GM18867 (cell line): ENCODE data around the gene DDX49.
"Not testable (repeated sequence)": the region's sequence is repeated elsewhere in the genome, so short reads cannot be mapped to it uniquely, and the experiment has no call there.

Source experiments
- ATAC-seq: cut with Tn5 transposase; IDR thresholded peaks from one replicate; pipeline ENCODE4 v1.9.1; 2021; ENCODE audit warnings: mild to moderate bottlenecking, moderate library complexity; ENCODE audit not compliant: unreplicated experiment

The DDX49 gene

DNA sequence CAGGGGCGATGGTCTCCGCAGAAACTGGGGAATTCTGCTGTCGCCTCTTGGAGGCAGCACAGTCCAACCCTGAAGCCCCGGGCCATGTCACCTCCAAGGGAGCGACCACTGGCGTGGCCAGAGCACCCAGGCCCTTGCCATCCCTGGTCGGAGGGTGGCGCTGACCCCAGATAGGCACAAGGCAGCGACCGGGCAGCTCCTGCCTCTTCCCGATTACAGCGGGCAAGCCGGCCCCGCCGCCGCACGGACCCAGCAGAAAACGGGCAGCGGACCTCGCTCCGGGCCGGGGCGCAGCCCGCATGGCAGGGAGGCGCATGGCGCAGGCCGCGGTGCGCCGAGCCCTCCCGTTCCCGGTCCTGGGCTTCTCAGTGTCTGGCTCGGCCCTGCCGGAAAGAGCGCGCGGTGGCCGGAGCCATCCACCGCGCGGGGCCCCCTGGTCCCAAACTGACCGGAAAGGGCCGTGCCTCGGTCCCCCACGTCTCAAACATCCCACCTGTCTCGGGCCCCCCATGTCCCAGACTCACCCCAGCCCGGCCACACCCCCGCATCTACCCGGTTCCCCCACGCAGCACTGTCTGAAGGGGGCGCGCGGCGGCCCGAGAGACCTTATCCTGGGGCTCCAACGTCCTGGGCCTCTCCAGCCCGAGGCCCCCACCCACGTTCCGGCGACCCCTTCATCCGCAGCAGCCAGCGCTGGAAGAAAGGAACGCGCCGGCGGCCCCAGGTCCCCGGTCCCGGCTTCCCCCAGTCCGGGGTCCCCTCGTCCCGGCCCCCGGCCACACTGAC is 24.3 kb upstream of the DDX49 start:
- no peak for ATAC-seq

DNA sequence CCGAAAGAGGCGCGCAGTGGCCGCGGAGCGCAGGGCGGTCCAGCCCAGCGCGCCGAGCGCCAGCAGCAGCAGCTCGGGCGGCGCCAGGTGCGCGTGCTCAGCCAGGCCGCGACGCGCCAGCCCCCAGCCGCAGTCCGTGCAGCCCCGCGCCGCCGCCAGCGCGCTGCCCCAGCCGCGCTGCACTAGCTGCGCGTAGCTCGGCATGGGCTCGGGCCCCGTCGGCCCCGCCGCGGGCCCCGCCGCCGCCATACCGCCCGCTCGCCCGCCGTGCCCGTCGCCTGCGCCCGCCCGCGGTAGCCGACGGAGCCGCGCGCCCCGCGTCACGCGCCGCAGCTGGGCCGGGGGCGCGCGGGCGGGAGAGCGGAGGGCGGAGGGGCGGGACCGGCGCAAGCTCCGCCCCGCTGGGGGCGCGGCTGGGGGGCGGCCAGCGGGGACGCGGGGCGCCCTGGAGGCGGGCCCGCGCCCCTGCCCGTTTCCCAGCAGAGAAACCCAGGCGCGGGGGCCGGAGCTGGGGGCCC is 23.6 kb upstream of the DDX49 start, which contains the start of gene CERS1:
CERS1 (minus strand) TSS at position 335 of the 518 bp plus-strand sequence; CDS start at position 249, 86 bp downstream.
- ATAC-seq = no peak

DNA sequence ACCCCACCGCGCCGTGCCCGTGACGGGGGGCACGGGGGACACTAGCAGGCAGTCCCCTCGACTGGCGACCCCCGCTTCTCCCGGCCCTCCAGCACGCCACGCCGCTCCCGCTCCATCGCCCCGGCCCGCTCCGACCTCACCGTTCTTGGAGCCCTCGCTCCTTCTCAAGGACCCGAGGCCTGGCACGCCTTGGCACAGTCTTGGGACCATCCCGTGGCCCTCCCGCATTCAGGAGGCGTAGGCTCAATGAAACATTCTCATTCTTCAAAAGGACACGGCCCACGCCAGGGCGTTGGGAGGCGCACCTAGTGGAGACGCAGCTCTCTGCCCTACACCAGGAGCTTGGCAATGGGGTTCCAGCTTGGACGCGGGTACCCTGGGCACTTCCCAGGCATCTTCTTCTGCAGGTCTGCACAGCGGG is 23.1 kb upstream of the DDX49 start:
- no peak for ATAC-seq

DNA sequence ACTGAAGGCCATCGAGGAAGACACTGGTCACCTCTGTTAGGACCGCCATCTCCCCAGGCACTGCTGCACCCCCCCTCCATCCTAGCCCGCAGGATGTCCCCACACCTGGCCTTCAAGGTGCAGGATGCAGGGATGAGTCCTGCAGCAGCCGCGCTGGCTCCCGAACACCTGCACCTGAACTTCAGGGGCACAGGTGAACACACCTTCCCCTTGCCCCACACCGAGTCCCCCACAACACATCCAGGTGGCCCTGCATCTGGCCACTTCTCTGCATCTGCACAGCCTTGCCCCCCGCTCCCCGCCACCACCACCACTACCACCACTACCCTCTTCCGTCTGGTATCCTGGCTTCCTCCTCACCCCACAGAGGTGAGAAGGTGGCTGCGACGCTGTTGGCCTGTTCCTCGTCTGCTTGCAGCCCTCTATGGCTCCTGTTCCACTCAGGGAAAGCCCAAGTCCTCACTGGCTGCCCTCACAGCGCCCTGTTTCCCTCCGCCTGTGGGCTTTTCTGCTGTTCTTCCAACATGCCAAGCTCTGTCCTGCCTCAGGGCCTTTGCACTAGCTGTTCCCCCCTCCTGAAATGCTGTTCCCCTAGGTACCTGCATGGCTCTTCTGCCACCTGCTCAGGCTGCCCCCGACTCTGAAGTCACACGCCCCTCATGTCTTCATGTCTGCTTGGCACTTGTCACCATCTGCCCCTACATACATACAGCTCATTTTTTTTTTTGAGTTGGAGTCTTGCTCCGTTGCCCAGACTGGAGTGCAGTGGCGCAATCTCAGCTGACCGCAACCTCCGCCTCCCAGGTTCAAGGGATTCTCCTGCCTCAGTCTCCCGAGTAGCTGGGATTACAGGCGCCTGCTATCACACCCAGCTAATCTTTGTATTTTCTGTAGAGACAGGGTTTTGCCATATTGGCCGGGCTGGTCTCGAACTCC is 22.2 kb upstream of the DDX49 start:
- no peak for ATAC-seq

DNA sequence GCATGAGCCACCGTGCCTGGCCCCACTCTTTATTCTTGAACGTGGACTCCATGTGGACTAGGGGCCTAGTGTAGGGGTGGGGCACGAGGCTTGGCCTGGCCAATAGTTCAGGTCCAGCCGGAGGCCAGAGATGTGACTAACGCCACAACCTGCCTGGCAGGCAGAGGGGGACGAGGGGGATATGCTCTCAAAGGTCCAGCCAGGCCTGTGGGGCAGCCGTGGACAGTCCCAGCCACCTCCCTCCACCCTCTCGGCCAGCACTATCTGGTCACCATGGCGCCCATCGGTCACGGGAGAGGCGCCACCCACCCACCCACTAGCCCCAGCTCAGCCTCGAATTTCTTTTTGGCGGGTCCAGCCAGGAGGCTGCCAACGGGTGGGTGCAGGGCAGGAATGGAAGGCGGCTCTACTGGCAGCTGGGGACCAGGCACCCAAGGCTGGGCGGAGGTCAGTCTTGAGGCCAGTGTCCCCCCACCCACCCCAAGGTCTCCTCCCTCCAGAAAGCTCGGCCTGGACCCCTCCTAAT is 21.4 kb upstream of the DDX49 start:
- no peak for ATAC-seq

DNA sequence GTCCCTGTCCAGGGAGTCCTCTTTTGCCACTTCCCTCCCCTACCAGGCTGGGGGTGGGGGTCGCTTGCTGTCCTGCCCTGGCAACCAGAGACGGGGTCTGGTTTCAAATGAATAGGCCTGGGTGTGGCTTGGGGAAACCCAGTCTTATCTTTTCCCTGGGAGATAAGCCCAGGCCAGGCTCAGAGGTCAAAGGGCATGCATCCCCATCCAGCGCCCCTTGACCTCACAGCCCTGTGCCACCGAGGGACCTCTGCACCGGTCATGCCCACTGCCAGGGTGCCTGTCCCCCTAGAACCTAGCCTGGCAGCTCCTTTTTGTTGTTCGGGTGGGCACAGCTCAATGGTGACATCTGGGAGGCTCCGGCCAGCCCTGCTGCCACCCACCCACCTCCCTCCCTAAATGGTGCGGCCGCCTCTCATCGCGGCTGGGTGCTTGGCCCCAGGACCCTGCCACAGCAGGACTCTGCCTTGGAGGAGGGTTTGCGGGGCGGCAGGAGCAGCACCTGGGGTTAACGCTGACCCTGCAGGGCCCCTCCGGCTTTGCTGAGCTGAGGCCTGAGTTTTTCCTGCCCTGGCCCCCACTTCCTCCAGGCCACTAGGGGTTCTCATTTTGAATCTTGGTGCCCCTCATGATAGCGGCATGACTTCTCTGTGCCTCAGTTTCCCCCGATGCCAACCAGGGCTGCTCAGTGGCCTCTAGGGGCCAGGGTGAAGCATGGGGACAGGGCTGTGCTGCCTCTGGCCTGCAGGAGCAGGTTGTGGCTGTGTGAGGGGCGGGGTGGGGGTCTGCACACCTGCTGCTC is 20.7 kb upstream of the DDX49 start:
- ATAC-seq = no peak

DNA sequence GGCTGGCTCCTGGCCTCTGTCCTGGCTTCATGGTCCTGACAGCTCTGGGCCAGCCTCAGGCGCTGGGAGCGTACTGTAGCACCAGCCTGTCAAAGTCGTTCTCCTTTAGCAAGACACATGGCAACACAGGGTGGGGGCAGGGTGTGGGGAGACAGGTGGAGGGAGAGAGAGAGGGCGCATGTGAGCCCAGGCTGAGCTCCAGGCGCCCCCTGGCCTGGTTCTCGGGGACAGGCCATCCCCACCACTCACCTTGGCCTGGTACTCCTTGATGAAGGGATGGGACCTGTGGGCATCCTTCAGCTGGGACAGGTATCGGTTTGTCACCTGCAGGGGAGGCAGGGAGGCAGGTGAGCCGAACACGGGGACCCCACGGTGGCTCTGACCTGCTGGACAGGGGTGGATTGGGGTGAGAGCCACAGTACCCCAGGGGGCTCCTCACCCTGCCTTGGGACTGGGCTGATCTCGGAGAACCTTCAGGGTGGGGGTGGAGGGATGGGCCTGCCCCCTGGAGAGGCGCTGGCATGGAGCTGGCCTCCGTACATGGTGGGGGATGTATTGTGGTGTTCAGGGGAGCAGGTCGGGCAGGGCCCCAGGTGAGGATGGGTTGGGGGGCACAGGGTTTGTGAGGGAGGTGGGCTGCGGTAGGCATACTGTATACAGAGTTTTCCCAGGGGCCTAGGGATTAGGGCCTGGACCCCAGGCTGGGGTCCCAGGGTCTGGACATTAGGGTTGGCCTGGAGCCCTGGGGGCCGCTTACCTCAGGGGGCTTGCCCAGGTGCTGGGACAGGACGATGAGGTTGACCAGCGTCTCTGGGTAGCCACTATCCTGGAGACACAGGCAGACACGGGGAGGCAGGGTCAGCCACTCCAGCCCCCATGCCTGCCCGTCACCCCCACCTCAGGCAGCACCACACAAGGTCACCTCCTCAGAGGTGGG is 19.6 kb upstream of the DDX49 start:
- no peak for ATAC-seq

DNA sequence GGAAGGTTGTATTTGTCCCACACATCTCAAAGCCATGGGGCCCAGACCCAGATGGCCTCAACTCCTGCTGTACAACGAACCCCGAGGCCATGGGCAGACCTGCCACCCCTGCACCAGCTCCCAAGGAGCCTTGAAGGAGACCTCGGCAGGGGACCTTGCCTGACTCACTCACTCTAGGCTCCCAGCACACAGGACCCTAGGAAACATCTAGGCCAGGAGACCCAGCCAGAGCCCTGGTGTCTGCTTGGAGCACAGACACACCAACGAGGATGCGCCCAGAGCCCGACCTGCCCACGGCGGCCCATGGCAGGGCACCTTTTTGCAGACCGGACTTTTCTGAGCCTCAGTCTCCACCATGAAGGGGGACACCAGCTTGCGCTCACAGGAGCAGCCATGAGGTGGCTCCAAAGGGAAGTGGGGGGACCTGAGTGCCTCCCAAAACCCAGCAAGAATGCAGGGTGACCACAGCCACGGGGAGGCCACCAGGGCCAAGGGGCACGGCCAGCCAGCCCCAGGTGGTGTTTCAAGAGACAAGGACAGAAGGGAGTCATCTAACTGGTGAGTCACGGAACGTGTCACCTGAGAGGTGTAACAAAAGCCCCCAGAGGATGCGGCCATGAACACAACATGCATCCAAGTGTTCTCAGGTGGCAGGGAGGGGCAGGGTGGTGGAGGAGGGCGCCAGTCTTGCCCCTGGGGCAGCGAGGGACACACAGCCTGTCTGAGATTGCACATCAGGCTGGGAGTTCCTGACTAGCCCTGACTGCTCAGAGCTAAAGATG is 18.6 kb upstream of the DDX49 start:
- no peak for ATAC-seq

DNA sequence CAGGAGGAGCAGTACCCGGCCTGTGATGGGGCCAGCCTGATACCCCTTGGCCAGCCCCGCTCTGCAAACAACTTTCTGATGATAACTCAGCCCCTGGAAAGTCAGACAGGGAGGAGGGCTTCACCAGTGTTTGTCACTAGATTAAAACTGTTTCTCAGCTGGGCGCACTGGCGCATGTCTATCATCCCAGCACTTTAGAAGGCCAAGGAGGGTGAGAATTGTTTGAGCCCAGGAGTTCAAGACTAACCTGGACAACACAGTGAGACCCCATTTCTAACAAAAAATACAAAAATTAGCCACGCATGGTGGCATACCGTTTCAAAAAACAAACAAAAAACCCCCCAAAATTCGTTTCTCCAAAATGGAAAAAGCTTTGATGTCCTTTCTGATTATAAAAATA is 18.0 kb upstream of the DDX49 start:
- no peak for ATAC-seq

DNA sequence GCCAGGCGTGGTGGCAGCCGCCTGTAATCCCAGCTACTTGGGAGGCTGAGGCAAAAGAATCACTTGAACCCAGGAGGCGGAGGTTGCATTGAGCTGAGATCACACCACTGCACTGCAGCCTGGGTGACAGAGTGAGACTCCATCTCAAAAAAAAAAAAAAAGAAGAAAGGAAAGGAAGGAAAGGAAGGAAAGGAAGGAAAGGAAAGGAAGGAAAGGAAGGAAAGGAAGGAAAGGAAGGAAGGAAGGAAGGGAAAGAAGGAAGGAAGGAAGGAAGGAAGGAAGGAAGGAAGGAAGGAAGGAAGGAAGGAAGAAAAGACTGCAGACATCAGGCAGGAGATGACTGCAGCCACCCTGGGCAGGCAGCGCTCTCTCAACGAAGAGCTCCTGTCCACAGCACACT is 17.0 kb upstream of the DDX49 start:
- not testable (repeated sequence) for ATAC-seq

DNA sequence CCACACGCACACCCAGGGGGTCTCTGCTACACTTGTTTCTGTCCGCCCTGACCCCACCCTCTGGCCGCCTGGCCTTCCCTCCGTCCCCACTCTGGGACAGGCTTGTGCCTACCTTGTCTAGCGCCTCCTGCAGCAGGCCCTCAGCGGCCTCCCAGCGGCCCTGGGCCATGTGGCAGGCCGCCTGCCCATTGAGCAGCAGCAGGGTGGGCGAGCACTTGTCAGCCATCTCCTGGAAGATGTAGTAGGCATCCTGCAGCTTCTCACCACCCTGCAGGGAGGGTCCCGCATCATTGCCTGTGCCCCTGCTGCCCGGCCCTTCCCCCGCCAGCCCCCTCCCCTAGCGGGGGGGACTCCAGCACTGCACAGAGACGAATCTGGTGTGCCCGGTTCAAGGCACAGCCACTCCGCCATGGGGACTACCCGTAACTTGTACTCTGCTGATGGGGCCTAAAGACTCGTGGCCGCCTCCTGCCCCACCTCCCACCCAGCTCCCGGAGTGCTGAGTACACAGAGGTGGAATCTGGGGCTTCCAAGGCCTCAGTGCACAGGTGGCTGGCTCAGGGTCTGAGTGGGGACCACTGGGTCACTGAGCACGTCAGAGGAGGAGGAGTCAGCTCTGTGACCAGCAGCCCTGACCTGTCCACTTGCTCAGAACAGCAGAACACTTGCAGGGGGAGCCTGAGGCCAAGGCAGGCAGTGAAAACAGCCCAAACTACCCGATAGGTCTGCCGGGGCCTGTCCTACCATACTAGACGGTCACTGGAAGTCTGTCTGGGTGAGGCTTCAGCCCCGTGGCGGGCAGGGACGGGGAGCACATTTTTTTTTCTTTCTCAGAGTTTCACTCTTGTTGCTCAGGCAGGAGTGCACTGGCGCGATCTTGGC is 16.1 kb upstream of the DDX49 start:
- ATAC-seq = no peak

DNA sequence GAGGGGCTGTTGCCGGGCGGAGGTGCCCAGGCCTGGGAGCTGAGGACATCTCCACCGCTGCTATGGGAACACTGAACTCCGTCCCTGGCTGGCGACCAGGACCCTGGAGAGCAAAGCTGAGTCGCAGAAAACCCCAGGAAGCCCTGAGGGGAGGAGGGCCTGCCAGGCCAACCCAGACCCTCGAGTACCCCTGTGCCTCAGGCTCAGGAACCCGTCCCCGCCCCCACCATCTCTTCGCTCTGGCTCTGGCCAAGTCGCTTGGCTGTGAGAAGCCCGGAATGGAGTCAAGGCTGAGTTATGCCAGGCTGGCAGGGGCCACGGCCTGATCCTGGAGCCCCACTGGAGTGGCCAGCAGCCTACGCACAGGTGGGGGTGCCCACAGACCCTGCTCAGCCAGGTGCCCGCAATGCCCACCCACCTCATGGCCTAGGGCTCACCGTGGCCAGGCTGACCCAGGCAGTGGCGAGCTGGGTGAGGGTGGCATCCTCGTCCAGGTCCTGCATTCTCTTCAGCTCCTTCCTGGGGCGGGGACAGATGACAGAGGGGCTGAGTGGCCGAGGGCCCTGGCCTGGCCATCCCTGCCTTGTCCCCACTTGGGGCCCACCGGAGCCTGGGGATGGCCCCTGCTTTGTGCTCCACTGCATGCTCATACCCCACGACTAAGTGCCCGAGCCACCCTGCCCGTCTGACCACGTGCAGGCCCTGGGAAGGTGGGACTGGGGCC is 15.0 kb upstream of the DDX49 start:
- no peak for ATAC-seq

DNA sequence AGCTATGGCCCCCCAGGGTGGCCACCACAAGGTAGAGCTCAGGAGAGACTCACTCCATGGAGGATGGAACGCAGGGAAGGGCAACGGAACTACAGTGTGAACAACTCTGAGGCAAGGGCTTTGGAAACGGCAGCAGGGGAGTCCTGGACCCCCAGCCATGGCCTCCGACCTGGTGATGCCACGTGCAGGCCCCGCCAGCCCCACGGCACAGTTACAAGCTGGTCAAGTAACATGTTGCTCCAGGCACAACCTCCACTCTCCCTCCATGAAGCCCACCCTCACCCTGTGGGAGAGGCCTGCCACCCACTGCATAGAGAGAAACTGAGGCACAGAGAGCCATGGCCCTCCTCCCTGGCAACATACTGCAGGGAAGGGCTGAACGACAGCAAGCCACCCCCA is 14.5 kb upstream of the DDX49 start:
- ATAC-seq = no peak

DNA sequence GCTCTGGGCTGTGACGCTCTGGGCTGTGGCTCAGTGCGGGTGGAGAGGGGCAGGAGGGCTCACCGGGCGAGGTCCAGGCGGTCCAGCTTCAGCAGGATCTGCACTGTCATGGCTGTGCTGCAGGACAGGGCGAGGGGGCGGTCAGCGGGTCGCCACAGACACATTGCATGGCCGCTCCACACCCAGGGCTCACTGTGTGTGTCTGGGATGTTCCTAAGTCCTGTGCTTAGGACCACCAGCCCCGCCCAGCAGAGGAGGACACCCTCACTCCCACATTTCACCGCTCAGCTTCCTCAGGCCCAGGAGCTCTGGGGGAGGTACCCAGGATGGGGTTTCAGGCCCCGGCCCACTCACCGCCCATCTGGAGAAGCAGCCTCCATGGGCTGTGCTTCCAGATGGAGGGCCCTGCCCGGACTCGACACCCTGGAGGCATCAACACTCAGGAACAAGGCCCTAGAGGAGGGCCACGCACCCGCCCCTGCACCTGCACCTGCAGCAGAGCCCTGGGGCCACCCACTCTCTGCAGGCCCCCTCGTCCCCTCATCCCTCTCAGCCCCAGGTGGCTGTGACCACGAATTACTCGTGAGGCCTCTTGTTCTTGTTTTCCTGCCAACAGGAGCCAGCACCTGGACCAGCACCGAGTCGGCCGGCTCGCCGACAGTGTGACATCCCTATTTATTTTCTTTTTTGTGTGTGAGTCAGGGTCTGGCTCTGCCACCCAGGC is 13.8 kb upstream of the DDX49 start:
- no peak for ATAC-seq

DNA sequence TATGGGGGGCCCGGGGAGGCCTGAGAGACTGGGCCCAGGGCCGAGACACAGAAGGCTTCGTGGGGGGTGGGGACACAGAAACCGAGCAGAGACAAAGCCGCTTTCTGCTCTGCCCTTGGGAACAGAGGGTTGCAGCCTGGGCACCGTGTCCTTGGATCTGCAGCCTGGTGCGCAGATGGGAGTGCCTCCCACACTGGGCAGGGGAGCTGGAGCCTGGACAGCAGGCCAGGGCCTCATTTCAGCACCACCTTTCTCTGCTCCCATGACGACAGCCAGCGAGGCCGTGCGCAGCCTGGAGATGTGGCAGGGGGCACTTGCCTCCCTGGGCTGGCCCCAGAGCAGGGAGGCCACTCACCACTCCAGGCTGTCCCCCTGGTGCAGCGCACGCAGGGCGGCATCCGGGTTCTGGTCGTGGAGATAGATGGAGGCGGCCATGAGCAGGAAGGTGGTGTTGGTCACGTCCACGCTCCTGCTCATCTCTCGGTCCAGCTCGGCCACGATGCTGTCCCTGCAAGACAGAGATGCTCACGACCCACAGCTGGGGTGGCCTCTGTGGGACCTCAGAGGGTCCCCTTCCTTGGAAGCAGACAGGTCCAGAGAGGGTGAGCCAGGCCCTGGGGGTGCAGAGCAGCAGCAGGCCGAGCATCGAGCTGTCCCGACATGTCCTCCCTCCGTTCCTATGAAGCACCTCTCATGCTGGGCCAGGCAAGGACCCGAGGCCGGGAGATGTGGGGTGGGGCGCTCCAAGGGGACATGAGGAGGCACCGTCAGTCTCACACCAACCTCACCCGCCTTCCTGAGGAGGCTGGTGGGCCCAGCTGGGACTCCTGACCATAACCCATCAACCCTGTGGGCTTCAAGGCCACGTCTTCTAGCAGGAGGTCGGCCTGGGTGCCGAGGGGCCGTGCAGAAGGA is 12.7 kb upstream of the DDX49 start:
- no peak for ATAC-seq
